OCI-LY1 (cell line): ENCODE data around the gene MCTP1.

Experiments
- EZH2 ChIP-seq: fragments of 200-600 bp; sonication (generic), shearing (Covaris generic); IDR thresholded peaks from 2 replicates; pipeline ENCODE4 v1.8.0; 2017; ENCODE audit warnings: borderline replicate concordance, mixed run types, mild to moderate bottlenecking, antibody characterized with exemption, low read length, moderate library complexity, mixed read lengths
- TF ChIP-seq, protein P1 (sequence below): fragments of 200-600 bp; sonication (generic), shearing (Covaris generic); IDR thresholded peaks from 2 replicates; pipeline ENCODE4 v1.5.1; 2017; ENCODE audit warnings: mild to moderate bottlenecking, antibody characterized with exemption, low read length, moderate library complexity, mixed read lengths

DNA sequence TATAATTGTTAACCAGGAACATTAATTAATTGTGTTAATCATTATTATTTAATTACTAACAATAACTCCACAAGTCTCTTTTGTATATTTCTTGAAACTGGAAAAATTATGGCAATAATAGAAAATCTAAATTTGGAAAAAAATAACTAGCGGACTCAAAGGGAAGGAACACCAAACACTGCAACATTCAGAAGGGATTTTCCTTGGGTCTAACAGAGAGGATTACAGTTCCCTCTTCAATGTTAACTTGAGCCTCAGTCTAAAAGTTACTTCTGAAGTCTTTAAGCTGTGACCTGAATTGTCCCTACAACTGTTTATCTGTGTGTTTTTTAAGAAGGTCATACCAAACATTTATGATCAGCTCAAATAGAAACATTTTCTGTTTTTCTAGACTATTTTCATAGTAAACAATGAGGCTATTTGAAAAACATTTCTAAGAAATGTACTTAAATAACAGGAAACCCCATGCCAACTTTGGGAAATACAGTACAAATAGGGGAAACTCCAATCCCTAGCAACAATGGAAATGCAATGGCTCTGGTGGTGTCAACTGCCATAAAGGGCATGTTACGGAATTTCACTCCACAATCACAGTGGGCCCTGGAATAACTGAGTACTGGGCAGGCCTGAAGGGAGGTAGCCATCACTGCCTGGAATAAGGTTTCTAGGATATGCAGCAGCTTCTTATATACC is 61.2 kb downstream of the MCTP1 start:
- TF ChIP-seq, protein P1, sequence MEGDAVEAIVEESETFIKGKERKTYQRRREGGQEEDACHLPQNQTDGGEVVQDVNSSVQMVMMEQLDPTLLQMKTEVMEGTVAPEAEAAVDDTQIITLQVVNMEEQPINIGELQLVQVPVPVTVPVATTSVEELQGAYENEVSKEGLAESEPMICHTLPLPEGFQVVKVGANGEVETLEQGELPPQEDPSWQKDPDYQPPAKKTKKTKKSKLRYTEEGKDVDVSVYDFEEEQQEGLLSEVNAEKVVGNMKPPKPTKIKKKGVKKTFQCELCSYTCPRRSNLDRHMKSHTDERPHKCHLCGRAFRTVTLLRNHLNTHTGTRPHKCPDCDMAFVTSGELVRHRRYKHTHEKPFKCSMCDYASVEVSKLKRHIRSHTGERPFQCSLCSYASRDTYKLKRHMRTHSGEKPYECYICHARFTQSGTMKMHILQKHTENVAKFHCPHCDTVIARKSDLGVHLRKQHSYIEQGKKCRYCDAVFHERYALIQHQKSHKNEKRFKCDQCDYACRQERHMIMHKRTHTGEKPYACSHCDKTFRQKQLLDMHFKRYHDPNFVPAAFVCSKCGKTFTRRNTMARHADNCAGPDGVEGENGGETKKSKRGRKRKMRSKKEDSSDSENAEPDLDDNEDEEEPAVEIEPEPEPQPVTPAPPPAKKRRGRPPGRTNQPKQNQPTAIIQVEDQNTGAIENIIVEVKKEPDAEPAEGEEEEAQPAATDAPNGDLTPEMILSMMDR: no peak
- TF ChIP-seq EZH2: no peak
